OCI-LY3 (cell line): ENCODE data around the gene GPSM3.

Experiments
- H2AFZ ChIP-seq: fragments of 200-600, 300-600 bp; shearing (Covaris generic); 2 replicates; pipeline ENCODE4 v1.6.0; 2014; ENCODE audit warnings: antibody characterized with exemption, low read depth, low read length
- H3K27ac ChIP-seq: fragments of 200-600, 300-600 bp; sonication (generic); 2 replicates; pipeline ENCODE4 v1.5.1; 2014; ENCODE audit warnings: mild to moderate bottlenecking, low read length, moderate library complexity, mixed read lengths
- H3K27me3 ChIP-seq: fragments of 200-600, 300-600 bp; sonication (generic); 2 replicates; pipeline ENCODE4 v1.6.1; 2014; ENCODE audit warnings: low read depth, low read length, mixed read lengths
- H3K36me3 ChIP-seq: fragments of 200-600, 300-600 bp; sonication (generic); replicated peaks from 2 replicates; pipeline ENCODE3; 2014; ENCODE audit warnings: low read depth, low read length, mixed read lengths
- H3K4me1 ChIP-seq: fragments of 300-600, 200-600 bp; sonication (generic); 2 replicates; pipeline ENCODE4 v1.6.1; 2014; ENCODE audit warnings: low read length, mixed read lengths
- H3K4me2 ChIP-seq: fragments of 200-600, 300-600 bp; sonication (generic); 2 replicates; pipeline ENCODE4 v1.6.1; 2014; ENCODE audit warnings: low read length, mixed read lengths
- H3K4me3 ChIP-seq: fragments of 300-600, 200-600 bp; sonication (generic); 2 replicates; pipeline ENCODE4 v1.5.1; 2014; ENCODE audit warnings: antibody characterized with exemption, mild to moderate bottlenecking, low read length, moderate library complexity
- H3K79me2 ChIP-seq: fragments of 300-600, 200-600 bp; shearing (Covaris generic); 2 replicates; pipeline ENCODE4 v1.6.1; 2014; ENCODE audit warnings: mild to moderate bottlenecking, low read length, mixed read lengths
- H3K9ac ChIP-seq: fragments of 300-600, 200-600 bp; shearing (Covaris generic); 2 replicates; pipeline ENCODE4 v1.6.0; 2014; ENCODE audit warnings: mild to moderate bottlenecking, low read length, moderate library complexity
- H3K9me3 ChIP-seq: fragments of 200-600, 300-600 bp; shearing (Covaris generic); 2 replicates; pipeline ENCODE4 v1.6.1; 2014; ENCODE audit warnings: low read length, mixed read lengths; ENCODE audit not compliant: insufficient read depth
- H4K20me1 ChIP-seq: fragments of 200-600, 300-600 bp; sonication (generic); 2 replicates; pipeline ENCODE4 v1.6.1; 2016; ENCODE audit warnings: low read length, mixed read lengths; ENCODE audit not compliant: insufficient read depth
- CTCF ChIP-seq: fragments of 200-600, 300-600 bp; sonication (generic); IDR thresholded peaks from 2 replicates; pipeline ENCODE4 v1.5.1; 2014; ENCODE audit warnings: antibody characterized with exemption, low read length, low read depth
- EZH2phosphoT487 ChIP-seq: fragments of 200-600 bp; shearing (Covaris generic); IDR thresholded peaks from 2 replicates; pipeline ENCODE4 v1.6.1; 2018; ENCODE audit warnings: antibody characterized with exemption, mixed run types, low read depth

The GPSM3 gene

DNA sequence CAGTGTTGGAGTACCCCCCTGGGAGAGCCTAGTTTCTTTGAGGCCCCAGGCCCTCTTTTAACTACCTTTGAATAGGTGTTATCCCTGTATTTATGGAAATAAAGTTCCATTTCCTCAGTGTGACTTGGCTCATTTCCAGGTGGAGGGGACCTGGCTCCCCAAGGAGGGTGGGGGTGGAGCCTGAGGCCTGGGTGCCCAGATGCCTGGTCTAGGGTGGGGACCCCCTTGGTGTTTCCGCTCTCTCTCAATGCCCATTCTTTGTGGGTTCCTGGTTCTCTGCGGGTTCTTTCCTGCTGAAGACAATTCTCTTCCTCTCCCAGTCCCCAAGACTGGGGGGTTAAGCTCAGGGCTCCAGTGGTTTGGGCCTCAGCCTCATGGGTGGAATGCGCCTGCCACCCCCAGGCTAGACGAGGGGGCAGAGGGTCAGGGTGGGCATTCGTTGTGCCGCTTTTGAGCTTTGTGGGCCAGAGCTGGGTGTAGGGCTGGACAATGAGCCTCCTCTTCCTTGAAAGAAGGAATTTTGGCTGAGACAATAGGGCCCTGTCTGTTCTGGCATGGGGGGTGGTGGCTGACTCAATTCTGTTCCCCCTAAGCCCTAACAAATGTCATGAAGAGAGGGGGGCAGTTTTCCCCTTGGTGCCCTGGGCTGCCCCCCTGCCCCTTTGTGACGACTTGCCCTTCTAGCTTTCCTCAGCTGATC, 28.7 kb downstream of the GPSM3 start:
- no peak overlapping the region for H2AFZ ChIP-seq
- no peaks in the 10 kb centered on the region for H3K79me2 ChIP-seq
- H3K4me1 ChIP-seq, result peaks cover 6% of the 10 kb centered on the region
- no peak overlapping the region for H3K4me3 ChIP-seq
- H3K36me3 ChIP-seq, result no peaks in the 10 kb centered on the region
- no peaks in the 10 kb centered on the region for H3K27me3 ChIP-seq
- no peaks in the 10 kb centered on the region for H4K20me1 ChIP-seq
- H3K27ac ChIP-seq, result no peak overlapping the region
- TF ChIP-seq CTCF (no peak), EZH2phosphoT487 (no peak)
- no peak overlapping the region for H3K9ac ChIP-seq
- H3K9me3 ChIP-seq, result no peaks in the 10 kb centered on the region
- H3K4me2 ChIP-seq, result no peak overlapping the region

- no peak overlapping the region for H2AFZ ChIP-seq
- no peak overlapping the region for H3K9ac ChIP-seq
Observed at GRCh38 chr6:32158052-32158451, 34.4 kb downstream of the GPSM3 start.

GRCh38 chr6:32156891-32157290, 35.6 kb downstream of the GPSM3 start:
- TF ChIP-seq EZH2phosphoT487, result no peak
- TF ChIP-seq CTCF, result no peak
- no peaks in the 10 kb centered on the region for H3K36me3 ChIP-seq
- peaks cover 8% of the 10 kb centered on the region for H3K4me1 ChIP-seq
- H2AFZ ChIP-seq, result no peak overlapping the region
- no peak overlapping the region for H3K27ac ChIP-seq
- no peaks in the 10 kb centered on the region for H3K79me2 ChIP-seq
- no peaks in the 10 kb centered on the region for H3K27me3 ChIP-seq
- H3K4me2 ChIP-seq, result no peak overlapping the region
- H3K9ac ChIP-seq, result no peak overlapping the region
- no peaks in the 10 kb centered on the region for H3K9me3 ChIP-seq
- no peak overlapping the region for H3K4me3 ChIP-seq
- no peaks in the 10 kb centered on the region for H4K20me1 ChIP-seq

More at GRCh38 chr6:32158052-32158451, 34.4 kb downstream of the GPSM3 start:
- Histone ChIP-seq H4K20me1 (no peaks in the 10 kb centered on the region), H3K79me2 (no peaks in the 10 kb centered on the region), H3K4me2 (no peak overlapping the region), H3K4me3 (no peak overlapping the region), H3K9me3 (no peaks in the 10 kb centered on the region), H3K4me1 (peaks cover 7% of the 10 kb centered on the region), H3K27ac (no peak overlapping the region), H3K27me3 (no peaks in the 10 kb centered on the region), H3K36me3 (no peaks in the 10 kb centered on the region)
- TF ChIP-seq EZH2phosphoT487 (no peak), CTCF (no peak)

DNA sequence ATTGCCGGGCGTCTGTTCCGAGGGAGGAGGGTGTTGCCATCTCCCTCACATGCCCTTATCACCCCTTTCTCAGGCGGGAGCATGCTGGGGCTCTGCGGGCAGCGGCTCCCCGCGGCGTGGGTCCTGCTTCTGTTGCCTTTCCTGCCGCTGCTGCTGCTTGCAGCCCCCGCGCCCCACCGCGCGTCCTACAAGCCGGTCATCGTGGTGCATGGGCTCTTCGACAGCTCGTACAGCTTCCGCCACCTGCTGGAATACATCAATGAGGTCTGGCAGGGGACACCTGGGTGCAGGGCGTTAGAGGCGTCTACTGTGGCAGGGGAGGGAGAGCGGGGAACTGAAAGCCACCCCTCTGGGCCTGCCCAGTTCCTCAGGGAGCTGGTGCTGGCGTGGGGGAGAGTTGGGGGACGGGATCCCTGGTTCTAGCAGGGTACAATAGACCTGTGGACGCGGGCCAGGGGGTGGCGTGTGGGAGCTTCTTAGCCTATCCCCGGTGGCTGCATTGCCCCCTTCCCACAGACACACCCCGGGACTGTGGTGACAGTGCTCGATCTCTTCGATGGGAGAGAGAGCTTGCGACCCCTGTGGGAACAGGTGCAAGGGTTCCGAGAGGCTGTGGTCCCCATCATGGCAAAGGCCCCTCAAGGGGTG, 37.8 kb downstream of the GPSM3 start:
- H3K4me2 ChIP-seq, result peak overlapping the region; percentile 84
- no peaks in the 10 kb centered on the region for H4K20me1 ChIP-seq
- H2AFZ ChIP-seq, result peak overlapping the region; percentile 97; the same call in 1 of the 2 replicates
- TF ChIP-seq EZH2phosphoT487, result no peak
- TF ChIP-seq CTCF, result peak; percentile 57
- H3K9ac ChIP-seq, result peak overlapping the region; percentile 75
- peaks cover 8% of the 10 kb centered on the region for H3K4me1 ChIP-seq
- H3K27ac ChIP-seq, result no peak overlapping the region
- H3K4me3 ChIP-seq, result peak overlapping the region; percentile 96
- no peaks in the 10 kb centered on the region for H3K36me3 ChIP-seq
- H3K9me3 ChIP-seq, result no peaks in the 10 kb centered on the region
- no peaks in the 10 kb centered on the region for H3K79me2 ChIP-seq
- H3K27me3 ChIP-seq, result no peaks in the 10 kb centered on the region
